Measurements from ENCODE around the gene GBF1. TPM values are rescaled to one million over a fixed set of nuclear protein-coding genes. Genes with fewer than 3 reads are reported as not detected.

The GBF1 gene
- polyA plus RNA-seq, 3 donors from 2014 or later: 3.5 to 23.2 (median 7.3) TPM

GRCh38 chr10:102394079-102394800, 148.9 kb downstream of the GBF1 start:
- Mint-ChIP-seq H3K4me3 (peak overlapping the region; percentile 89 to 96 (median 95)), H3K27ac (peak overlapping the region; percentile 99 to 100 (median 100)), H3K9me3 (no peaks in the 10 kb centered on the region), H3K4me1 (peaks cover 31 to 42% of the 10 kb centered on the region in 2 donors), H3K27me3 (ENCODE audit: low read depth in 3 of 3) (peaks cover 17 to 49% (median 20%) of the 10 kb centered on the region in 3 donors), H3K36me3 (no peaks in the 10 kb centered on the region)
- DNase-seq: peak; percentile 99 to 100 (median 100)

DNA sequence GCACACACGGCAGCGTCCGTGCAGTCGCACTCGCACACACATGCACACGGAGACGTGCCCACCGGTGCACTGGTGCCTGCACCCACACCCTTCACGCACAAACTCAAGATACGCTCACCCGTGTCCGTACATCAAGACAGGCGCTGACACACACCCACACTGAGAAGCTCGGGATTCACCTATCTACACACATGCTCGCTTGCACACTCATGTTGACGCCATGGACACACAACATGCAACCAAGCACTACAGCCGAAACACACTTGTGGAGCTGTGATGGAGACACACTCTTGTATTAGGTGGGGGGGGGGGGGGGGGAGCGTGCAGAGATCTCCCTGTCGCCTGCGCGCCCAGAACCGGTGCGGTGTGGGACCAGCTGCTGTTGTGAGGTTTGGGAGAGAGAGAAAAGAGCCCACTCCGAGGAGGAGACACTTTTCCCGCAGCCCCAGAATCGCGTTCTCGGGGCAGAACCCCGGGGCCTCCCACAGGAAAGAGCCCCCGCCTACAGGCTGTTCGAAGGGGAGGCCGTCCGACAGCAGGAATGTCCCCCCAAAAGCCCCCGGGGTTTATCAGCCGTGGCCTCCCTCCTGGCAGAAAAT, 149.6 kb downstream of the GBF1 start:
- peak overlapping the region; percentile 89 to 96 (median 95) for H3K4me3 Mint-ChIP-seq
- no peaks in the 10 kb centered on the region for H3K9me3 Mint-ChIP-seq
- peaks cover 17 to 53% (median 20%) of the 10 kb centered on the region in 3 donors for H3K27me3 Mint-ChIP-seq (ENCODE audit: low read depth in 3 of 3)
- peaks cover 35 to 47% of the 10 kb centered on the region in 2 donors for H3K4me1 Mint-ChIP-seq
- H3K36me3 Mint-ChIP-seq: no peaks in the 10 kb centered on the region
- no peak for DNase-seq
- peak overlapping the region; percentile 99 to 100 (median 100) for H3K27ac Mint-ChIP-seq

GRCh38 chr10:102395400-102396316, 150.3 kb downstream of the GBF1 start, which contains the start of gene NFKB2:
Gene NFKB2, plus strand, starts transcription at chr10:102395705. Its CDS starts 255 bp downstream, at chr10:102395960.
- Mint-ChIP-seq H3K4me3 (peak within 1 kb of the TSS; percentile 89 to 96 (median 95)), H3K4me1 (peaks cover 35 to 47% of the 10 kb centered on the region in 2 donors), H3K27me3 (ENCODE audit: low read depth in 3 of 3) (peaks cover 16 to 56% (median 22%) of the 10 kb centered on the region in 3 donors), H3K36me3 (no peaks in the 10 kb centered on the region), H3K9me3 (no peaks in the 10 kb centered on the region), H3K27ac (peak within 1 kb of the TSS; percentile 99 to 100 (median 100))
- peak; percentile 90 to 93 (median 91) for DNase-seq

DNA sequence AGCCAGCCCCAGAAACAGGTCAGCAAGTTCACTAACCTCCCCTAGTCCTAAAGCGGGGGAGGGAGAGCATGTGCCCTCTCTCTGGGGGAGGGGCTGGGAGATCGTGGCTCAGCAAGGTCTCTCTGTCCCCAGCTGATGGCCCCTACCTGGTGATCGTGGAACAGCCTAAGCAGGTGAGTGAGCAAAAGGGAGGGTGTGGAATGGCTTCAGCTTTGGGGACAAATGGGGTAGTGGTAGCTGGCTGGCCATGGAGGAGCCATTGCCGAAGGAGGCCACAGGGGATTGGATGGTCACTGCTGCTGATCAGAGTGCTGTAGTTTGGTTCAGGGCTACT, 151.0 kb downstream of the GBF1 start:
- Mint-ChIP-seq H3K27me3 (ENCODE audit: low read depth in 3 of 3) (peaks cover 14 to 58% (median 22%) of the 10 kb centered on the region in 3 donors), H3K27ac (peak overlapping the region; percentile 99 to 100 (median 100)), H3K4me1 (peaks cover 35 to 47% of the 10 kb centered on the region in 2 donors), H3K36me3 (no peaks in the 10 kb centered on the region), H3K4me3 (peak overlapping the region; percentile 89 to 96 (median 95)), H3K9me3 (no peaks in the 10 kb centered on the region)
- DNase-seq: no peak

- Mint-ChIP-seq H3K4me1 (peaks cover 35 to 47% of the 10 kb centered on the region in 2 donors), H3K4me3 (peak overlapping the region; percentile 89 to 96 (median 95)), H3K9me3 (no peaks in the 10 kb centered on the region), H3K36me3 (no peaks in the 10 kb centered on the region), H3K27ac (peak overlapping the region; percentile 99 to 100 (median 100)), H3K27me3 (ENCODE audit: low read depth in 3 of 3) (peaks cover 14 to 58% (median 25%) of the 10 kb centered on the region in 3 donors)
- DNase-seq: no peak
These were observed 151.4 kb downstream of the GBF1 start for GRCh38 chr10:102396730-102397151.

DNA sequence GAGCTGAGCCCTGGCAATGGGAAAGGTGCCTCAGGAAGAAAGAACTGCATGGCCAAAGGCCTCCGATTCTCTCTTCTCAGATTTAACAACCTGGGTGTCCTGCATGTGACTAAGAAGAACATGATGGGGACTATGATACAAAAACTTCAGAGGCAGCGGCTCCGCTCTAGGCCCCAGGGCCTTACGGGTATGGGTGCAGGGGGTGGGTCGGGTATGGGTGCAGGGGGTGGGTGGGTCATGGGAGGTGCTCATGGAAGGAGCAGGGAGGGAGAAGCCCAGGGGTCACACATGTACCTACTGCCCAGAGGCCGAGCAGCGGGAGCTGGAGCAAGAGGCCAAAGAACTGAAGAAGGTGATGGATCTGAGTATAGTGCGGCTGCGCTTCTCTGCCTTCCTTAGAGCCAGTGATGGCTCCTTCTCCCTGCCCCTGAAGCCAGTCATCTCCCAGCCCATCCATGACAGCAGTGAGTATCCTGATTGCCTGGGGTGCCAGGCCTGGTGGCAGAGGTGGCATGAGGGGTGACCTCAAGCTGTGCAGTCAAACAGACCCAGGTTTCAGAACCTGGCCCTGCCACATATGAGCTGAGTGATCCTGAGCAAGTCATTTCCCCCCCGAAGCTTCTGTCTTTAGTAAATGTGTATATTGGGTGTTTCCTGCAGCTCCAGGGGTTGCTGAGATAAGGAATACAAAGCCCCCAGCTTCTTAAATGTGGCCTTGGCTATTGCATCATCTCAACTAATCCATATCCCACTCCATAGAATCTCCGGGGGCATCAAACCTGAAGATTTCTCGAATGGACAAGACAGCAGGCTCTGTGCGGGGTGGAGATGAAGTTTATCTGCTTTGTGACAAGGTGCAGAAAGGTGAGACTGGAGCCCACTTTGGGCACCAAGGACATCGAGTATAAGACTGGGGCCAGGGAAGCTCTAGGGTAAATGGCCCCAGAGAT, 152.2 kb downstream of the GBF1 start:
- peaks cover 14 to 58% (median 28%) of the 10 kb centered on the region in 3 donors for H3K27me3 Mint-ChIP-seq (ENCODE audit: low read depth in 3 of 3)
- H3K4me1 Mint-ChIP-seq: peaks cover 35 to 46% of the 10 kb centered on the region in 2 donors
- peak overlapping the region; percentile 99 to 100 (median 100) for H3K27ac Mint-ChIP-seq
- peak overlapping the region; percentile 67 to 96 (median 95) for H3K4me3 Mint-ChIP-seq
- no peaks in the 10 kb centered on the region for H3K36me3 Mint-ChIP-seq
- DNase-seq: no peak
- H3K9me3 Mint-ChIP-seq: no peaks in the 10 kb centered on the region

DNA sequence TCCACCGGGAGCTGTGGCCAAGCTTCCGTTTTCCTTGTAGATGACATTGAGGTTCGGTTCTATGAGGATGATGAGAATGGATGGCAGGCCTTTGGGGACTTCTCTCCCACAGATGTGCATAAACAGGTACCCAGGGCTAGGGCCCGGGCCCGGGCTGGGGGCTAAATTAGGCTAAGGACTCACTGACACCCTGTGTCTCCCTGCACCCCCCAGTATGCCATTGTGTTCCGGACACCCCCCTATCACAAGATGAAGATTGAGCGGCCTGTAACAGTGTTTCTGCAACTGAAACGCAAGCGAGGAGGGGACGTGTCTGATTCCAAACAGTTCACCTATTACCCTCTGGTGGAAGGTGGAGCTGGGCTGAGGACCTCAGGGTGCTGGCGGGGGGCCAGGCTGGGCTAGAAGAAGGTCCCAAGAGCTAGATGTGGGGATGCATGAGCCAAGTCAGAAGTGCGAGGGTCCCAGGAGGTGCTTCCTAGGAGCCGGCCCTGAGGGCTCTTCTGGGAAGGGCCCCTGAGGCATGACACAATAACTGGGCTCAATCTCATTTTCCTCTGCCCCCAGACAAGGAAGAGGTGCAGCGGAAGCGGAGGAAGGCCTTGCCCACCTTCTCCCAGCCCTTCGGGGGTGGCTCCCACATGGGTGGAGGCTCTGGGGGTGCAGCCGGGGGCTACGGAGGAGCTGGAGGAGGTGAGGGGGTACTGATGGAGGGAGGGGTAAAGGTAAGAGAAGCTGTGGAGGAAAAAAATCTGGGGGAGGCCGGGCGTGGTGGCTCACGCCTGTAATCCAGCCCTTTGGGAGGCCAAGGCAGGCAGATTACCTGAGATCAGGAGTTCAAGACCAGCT, 153.1 kb downstream of the GBF1 start:
- no peak for DNase-seq
- Mint-ChIP-seq H3K36me3 (no peaks in the 10 kb centered on the region), H3K4me1 (peaks cover 31 to 37% of the 10 kb centered on the region in 2 donors)

DNA sequence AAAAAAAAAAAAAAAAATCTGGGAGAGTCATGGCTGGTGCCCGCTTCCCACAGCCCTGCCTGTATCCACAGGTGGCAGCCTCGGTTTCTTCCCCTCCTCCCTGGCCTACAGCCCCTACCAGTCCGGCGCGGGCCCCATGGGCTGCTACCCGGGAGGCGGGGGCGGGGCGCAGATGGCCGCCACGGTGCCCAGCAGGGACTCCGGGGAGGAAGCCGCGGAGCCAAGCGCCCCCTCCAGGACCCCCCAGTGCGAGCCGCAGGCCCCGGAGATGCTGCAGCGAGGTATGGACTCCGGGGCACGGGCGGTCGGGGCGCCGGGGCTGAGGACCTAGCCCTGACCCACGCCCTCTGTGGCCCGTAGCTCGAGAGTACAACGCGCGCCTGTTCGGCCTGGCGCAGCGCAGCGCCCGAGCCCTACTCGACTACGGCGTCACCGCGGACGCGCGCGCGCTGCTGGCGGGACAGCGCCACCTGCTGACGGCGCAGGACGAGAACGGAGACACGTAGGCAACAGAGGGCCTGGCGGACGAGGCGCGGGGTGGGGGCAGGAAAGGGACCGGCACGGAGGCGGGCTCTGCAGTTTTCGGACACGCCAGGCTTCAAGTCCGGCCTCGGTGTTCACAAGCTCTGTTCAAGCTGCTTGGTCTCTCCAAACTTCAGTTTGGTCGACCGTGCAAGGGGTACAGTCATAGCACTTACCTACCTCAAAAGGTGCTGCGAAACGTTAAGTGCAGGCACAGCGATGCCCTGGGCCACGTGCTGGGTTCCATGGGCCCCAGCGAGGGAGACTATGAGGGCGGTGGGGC, 154.1 kb downstream of the GBF1 start:
- Mint-ChIP-seq H3K9me3 (no peaks in the 10 kb centered on the region), H3K36me3 (no peaks in the 10 kb centered on the region), H3K27me3 (ENCODE audit: low read depth in 3 of 3) (peaks cover 5 to 41% (median 26%) of the 10 kb centered on the region in 3 donors), H3K4me3 (peak overlapping the region; percentile 65 to 96 (median 71)), H3K27ac (peak overlapping the region; percentile 79 to 100 (median 93)), H3K4me1 (peaks cover 27 to 31% of the 10 kb centered on the region in 2 donors)
- DNase-seq: peak; percentile 89 to 90 (median 89)

More for the DNA sequence above, 153.1 kb downstream of the GBF1 start:
- peak overlapping the region; percentile 57 to 96 (median 67) for H3K4me3 Mint-ChIP-seq
- H3K27me3 Mint-ChIP-seq (ENCODE audit: low read depth in 3 of 3): peaks cover 14 to 51% (median 27%) of the 10 kb centered on the region in 3 donors
- peak overlapping the region; percentile 79 to 100 (median 93) for H3K27ac Mint-ChIP-seq
- H3K9me3 Mint-ChIP-seq: no peaks in the 10 kb centered on the region

DNA sequence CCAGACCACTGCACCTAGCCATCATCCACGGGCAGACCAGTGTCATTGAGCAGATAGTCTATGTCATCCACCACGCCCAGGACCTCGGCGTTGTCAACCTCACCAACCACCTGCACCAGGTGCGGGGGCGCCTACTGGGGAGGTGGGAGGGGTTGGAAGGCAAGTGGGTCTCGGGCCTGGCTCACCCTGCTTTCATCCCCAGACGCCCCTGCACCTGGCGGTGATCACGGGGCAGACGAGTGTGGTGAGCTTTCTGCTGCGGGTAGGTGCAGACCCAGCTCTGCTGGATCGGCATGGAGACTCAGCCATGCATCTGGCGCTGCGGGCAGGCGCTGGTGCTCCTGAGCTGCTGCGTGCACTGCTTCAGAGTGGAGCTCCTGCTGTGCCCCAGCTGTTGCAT, 154.7 kb downstream of the GBF1 start:
- Mint-ChIP-seq H3K27me3 (ENCODE audit: low read depth in 3 of 3) (peaks cover 0 to 34% (median 22%) of the 10 kb centered on the region in 3 donors), H3K4me3 (peak overlapping the region in 2 of 5 donors; percentile 24 to 73), H3K27ac (peak overlapping the region; percentile 8 to 100 (median 60)), H3K4me1 (peaks cover 23 to 31% of the 10 kb centered on the region in 2 donors), H3K36me3 (no peaks in the 10 kb centered on the region), H3K9me3 (no peaks in the 10 kb centered on the region)
- DNase-seq: no peak

DNA sequence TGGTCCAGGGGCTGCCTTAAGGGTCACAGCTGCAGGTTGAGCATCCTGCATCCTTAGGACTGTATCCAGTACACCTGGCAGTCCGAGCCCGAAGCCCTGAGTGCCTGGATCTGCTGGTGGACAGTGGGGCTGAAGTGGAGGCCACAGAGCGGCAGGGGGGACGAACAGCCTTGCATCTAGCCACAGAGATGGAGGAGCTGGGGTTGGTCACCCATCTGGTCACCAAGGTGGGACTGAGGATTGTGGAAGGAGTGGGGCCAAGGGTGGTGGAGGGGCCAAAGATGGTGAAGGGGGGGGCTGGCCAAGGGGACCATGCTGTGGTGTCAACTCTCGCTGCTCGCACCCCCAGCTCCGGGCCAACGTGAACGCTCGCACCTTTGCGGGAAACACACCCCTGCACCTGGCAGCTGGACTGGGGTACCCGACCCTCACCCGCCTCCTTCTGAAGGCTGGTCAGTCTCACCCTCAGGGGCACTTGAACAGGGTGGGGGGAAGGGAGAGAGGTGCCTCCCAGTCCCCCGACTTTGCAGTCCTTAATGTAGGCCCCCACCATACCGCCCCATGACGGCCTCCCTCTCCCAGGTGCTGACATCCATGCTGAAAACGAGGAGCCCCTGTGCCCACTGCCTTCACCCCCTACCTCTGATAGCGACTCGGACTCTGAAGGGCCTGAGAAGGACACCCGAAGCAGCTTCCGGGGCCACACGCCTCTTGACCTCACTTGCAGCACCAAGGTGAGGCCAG, 155.4 kb downstream of the GBF1 start:
- Mint-ChIP-seq H3K27me3 (ENCODE audit: low read depth in 3 of 3) (peaks cover 1 to 28% (median 19%) of the 10 kb centered on the region in 3 donors), H3K27ac (peak overlapping the region in 2 of 6 donors; percentile 55 to 58), H3K4me1 (peaks cover 20 to 27% of the 10 kb centered on the region in 2 donors), H3K36me3 (no peaks in the 10 kb centered on the region), H3K4me3 (peak overlapping the region in 1 of 5 donors; percentile 24), H3K9me3 (no peaks in the 10 kb centered on the region)
- no peak for DNase-seq

DNA sequence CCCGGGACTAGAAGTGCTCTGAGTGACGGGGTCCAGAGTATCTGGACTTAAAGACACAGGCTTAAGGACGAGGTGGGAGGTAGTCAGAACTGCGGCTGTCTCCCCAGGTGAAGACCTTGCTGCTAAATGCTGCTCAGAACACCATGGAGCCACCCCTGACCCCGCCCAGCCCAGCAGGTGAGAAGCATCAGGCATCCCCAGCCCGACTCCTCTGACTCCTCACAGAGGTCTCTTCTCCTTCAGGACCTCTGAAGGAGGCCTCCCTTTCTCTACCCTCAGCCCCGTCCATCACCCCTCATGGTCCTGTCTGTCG, 156.0 kb downstream of the GBF1 start:
- DNase-seq: no peak
- no peaks in the 10 kb centered on the region for H3K9me3 Mint-ChIP-seq
- H3K27ac Mint-ChIP-seq: no peak overlapping the region
- no peaks in the 10 kb centered on the region for H3K36me3 Mint-ChIP-seq
- H3K27me3 Mint-ChIP-seq (ENCODE audit: low read depth in 3 of 3): peaks cover 2 to 28% (median 19%) of the 10 kb centered on the region in 3 donors
- peaks cover 15 to 22% of the 10 kb centered on the region in 2 donors for H3K4me1 Mint-ChIP-seq
- peak overlapping the region in 1 of 5 donors; percentile 18 for H3K4me3 Mint-ChIP-seq

Data from immature natural killer cell (primary cell).